Stimulated activated CD8-positive, alpha-beta memory T cell treated with anti-CD3 and anti-CD28 coated beads, Interleukin-4, amount 100 ng/mL, for 24 hours (primary cell): ENCODE results near the gene KIF2A.
A peak's percentile ranks its signal among the peaks of the same experiment; 100 is the strongest.

Source experiments
- DNase-seq: peaks from one replicate; pipeline ENCODE4 v3.0.0-alpha.2; 2020; ENCODE audit warnings: low read depth

KIF2A gene

GRCh38 chr5:62385131-62385530, 79.1 kb downstream of the KIF2A start:
- no peak for DNase-seq

DNA sequence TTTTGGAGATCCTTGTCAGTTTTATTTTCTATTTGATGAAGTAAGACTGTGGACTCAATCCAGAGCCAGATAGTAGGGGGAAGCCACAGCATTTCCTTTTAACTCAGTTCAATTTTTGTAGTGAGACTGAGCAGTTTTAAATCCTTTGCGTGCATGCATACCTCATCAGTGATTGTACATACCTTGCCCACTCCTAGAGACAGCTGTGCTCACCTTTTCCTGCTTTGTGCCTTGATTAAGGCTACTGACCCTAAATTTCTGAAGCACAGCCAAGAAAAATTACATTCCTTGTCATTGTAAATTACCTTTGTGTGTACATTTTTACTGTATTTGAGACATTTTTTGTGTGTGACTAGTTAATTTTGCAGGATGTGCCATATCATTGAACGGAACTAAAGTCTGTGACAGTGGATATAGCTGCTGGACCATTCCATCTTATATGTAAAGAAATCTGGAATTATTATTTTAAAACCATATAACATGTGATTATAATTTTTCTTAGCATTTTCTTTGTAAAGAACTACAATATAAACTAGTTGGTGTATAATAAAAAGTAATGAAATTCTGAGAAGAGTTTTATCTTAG, 79.9 kb downstream of the KIF2A start:
- no peak for DNase-seq

- no peak for DNase-seq
These were observed 80.8 kb downstream of the KIF2A start for GRCh38 chr5:62386824-62387223.

GRCh38 chr5:62395210-62395950, 89.4 kb downstream of the KIF2A start:
- no peak for DNase-seq

GRCh38 chr5:62403411-62404250, 97.6 kb downstream of the KIF2A start, which contains the start of gene DIMT1:
Gene DIMT1, minus strand, starts transcription at chr5:62403905. Its CDS starts 133 bp downstream, at chr5:62403772.
- DNase-seq = peak; percentile 86

DNA sequence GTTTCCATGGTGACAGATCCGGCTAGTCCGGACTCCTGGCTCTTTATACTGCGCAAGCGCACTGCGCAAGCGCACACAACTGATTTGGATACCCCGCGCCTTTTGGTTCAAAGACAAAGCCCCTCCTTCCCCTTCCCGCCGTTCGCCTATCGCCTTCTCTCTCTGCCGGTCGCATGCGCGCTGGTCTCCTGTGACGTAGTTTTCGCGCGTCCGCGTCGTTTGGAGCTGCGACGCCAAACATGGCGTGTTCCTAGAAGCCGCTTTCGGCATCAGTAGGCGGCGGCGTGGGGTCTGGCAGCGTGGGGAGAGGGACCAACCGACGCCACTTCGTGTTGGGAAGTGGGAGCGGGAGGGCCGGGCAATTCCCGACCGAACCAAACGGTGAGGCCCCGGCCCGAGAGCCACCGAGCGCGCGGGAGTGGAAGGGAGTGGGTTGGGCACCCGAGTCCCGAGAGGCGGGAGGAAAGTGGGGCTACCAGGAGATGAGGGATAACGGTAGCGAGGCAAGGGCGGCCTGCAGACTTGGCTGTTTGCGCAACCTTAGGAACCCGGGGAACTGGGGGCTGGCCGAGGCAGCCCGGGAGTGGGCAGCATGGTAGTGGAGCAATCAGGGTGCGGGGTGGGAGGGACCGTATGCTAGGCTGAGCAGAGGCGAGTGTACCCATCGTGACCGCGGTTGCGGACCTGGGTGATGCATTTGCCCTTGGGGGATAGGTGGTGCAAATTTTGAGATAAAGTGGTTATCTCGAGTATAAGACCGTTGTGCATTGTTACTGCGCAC, 106.7 kb downstream of the KIF2A start, which contains the start of gene IPO11:
Gene IPO11, plus strand, starts transcription at position 215 of the 781 bp plus-strand sequence. CDS start 24,517 bp downstream, outside the sequence.
- peak; percentile 98 for DNase-seq

GRCh38 chr5:62413711-62414110, 107.7 kb downstream of the KIF2A start:
- no peak for DNase-seq

DNA sequence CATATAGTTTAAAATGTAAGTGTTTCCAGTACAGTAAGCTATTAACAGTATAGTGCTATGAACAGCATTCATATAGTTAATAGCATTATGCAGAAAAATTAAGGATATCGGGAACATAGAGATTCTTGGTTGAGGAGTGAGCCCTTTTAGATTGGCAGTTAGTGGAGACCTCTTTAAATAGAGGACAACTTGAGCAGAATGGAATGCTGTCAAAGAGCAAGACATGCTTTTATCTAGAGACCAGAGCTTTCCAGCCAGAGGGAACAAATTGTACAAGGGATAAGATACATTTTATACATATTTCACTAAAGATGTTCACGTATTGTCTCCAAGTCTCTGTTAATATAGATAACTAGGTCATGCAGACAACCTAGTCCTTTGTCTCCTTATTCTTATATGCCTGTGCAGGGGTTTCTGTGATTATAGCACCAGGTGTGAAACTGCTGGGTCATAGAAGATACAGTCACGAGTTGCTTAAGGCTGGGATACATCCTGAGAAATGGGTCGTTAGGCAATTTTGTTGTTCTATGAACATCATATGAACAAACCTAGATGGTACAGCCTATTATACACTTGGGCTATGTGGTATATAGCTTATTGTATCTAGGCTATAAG, 112.6 kb downstream of the KIF2A start:
- no peak for DNase-seq

DNA sequence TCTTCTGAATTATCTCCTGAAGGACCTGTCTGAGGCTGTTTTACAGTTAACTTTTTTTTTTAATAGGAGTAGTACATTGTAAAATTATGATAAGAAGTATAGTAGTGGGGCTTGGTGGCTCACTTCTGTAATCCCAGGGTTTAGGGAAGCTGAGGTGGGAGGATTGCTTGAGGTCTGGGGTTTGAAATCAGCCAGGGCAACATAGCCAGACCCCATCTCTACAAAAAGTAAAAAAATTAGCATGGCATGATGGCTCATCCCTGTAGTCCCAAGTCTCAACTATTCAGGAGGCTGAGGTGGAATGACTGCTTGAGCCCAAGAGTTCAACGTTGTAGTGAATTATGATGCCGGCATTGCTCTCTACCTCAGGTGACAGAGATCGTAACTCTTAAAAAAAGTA, 113.6 kb downstream of the KIF2A start:
- no peak for DNase-seq

DNA sequence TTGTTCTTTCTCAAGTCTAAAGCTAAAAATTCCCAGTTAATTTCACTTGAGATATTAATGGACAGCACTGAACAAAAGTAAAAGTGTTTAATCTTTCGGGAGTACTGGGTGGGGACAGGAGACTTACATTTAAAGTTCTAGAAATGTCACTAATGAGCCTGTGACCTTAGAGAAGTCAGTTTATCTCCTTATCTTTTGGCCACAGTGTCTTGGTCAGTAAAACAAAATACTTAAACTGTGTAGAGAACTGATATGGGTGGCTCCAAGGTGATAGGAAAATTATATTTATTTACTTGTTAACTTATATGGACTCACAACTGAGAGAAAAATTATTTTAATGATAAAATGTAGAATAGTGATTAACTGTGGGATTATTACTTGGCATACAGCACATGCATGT, 115.4 kb downstream of the KIF2A start:
- no peak for DNase-seq

GRCh38 chr5:62424763-62425162, 118.8 kb downstream of the KIF2A start:
- DNase-seq = no peak

DNA sequence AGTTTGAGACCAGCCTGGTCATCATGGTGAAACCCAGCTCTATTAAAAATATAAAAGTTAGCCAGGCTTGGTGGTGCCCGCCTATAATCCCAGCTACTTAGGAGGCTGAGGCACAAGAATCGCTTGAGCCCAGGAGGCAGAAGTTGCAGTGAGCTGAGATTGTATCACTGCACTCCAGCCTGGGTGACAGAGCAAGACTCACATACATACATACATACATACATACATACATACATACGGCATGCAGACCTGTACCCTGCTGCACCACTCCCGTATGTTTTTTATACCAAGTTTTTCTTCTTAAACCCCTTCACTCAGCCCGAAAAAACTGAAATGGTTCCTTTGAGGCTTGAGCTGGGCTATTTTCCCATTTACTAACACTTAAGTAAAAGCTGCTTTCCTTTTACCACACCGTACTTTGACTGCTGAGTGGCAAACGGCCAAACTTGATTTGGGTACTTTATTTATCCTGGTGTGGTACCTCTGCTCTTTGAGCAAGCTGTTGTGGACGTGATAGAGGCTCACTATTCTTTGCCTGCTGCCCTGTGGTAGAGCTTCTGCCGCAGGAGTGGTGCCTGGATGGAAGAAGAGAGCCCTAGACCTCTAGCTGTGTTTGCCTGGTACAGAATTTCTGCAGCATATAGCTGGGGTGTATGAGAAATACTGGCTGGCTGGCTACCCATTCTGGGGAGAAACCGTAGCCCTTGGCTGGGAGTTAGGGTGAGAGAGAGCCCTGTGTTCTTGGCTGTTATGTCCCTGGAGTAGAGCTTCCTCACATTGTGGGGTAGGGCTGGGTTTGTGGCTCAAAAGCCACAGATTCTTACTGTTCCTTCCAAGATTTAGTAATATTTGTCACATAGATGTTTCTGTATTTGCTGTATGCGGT, 126.0 kb downstream of the KIF2A start:
- no peak for DNase-seq

DNA sequence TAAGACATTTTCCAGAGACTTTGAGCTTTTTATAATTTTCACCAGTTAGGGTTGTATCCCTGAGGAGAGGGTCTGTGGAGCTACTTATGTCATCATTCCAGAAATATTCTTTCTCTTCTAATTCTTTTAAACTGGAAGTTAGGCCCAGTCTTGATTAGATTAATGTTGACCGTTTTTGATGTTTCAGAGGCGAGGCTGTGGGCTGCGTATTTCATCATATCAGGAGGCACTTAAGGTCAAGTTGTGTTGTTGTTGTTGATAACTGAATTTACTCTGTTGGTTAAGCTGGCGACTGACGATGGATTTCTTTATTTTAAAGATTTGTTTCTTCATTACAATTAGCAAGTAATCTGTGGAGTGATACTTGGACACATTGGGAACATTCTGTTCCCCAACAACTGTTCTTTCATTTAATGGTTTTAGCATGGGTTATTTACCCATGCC, 126.6 kb downstream of the KIF2A start:
- DNase-seq = no peak
